ENCODE measurements around the gene CEACAM19. TPM values are rescaled to one million over a fixed set of nuclear protein-coding genes. Genes with fewer than 3 reads are reported as not detected.

The CEACAM19 gene
- total and polyA plus RNA-seq, 10 donors, result 1.0 to 6.8 (median 3.7) TPM

DNA sequence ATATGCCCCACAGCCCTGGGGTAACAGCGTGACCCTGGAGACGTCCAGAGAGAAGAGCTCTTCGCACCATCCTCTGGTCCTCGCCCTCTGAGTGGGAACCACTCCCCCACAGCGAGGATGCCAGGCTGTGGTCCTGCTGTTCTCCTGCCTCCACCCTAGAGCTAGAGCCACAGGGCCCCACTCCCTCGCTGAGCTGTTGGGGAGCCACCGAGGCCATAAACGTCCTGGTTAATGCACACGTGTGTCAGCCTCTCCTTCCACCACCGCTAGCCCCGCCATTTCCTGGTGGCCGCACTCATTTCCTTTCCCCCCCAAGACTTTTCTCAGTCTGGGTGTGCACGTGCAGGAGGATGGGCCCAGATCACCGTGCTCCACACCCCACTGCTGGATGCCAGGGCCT is 39.2 kb downstream of the CEACAM19 start:
- H3K27ac ChIP-seq, result peak overlapping the region in 2 of 8 donors; percentile 1 to 30
- intact Hi-C loops (cut with DNase I; ENCODE audit: low total_unique reads), result no loop called here
- 37 to 51% (median 44%) methylated on average over 10 to 14 of the region's 14 CpGs for WGBS, 5 donors
- H3K4me1 ChIP-seq, result peaks cover 0 to 12% (median 0%) of the 10 kb centered on the region in 6 donors
- H3K27me3 ChIP-seq (replicated peaks in 1 of 7), result no peaks in the 10 kb centered on the region
- peaks cover 0 to 5% (median 0%) of the 10 kb centered on the region in 6 donors for H3K36me3 ChIP-seq
- TF ChIP-seq POLR2A (IDR thresholded peaks at IDR 0.05) (no peak), POLR2AphosphoS5 (IDR thresholded peaks at IDR 0.05) (no peak)
- TF ChIP-seq, protein P1, sequence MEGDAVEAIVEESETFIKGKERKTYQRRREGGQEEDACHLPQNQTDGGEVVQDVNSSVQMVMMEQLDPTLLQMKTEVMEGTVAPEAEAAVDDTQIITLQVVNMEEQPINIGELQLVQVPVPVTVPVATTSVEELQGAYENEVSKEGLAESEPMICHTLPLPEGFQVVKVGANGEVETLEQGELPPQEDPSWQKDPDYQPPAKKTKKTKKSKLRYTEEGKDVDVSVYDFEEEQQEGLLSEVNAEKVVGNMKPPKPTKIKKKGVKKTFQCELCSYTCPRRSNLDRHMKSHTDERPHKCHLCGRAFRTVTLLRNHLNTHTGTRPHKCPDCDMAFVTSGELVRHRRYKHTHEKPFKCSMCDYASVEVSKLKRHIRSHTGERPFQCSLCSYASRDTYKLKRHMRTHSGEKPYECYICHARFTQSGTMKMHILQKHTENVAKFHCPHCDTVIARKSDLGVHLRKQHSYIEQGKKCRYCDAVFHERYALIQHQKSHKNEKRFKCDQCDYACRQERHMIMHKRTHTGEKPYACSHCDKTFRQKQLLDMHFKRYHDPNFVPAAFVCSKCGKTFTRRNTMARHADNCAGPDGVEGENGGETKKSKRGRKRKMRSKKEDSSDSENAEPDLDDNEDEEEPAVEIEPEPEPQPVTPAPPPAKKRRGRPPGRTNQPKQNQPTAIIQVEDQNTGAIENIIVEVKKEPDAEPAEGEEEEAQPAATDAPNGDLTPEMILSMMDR (IDR thresholded peaks at IDR 0.05 in 8 of 11, conservative IDR thresholded peaks at IDR 0.05 in 3 of 11), result no peak
- H3K4me3 ChIP-seq, result no peak overlapping the region
- H3K9me3 ChIP-seq, result peaks cover 0 to 13% (median 11%) of the 10 kb centered on the region in 8 donors
- no peak for DNase-seq

DNA sequence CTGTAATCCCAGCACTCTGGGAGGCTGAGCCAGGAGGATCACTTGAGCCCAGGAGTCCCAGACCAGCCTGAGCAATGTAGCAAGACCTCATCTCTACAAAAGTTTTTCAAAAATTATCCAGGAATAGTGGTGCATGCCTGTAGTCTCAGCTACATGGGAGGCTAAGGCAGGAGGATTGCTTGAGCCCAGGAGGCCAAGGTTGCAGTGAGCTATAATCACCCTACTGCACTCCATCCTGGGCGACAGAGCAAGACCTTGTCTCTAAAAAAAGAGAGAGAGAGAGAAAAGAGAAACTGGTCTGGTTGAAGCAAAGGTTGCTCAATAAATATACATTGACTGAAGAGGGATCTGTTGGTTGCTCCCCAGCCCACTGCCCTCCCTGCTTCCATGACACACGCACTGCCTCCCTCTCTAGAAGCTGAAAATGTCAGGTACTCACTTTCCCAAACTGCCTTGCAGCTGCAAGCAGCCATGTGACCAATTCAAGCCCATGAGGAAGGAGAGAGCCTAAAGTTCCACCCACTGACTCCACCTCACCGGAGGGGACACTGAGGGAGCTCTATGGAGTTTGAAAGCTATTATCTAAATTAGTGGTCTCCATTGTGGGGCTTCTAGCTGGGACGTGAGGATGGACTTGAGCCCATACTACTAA is 41.7 kb downstream of the CEACAM19 start:
- H3K4me3 ChIP-seq, result no peak overlapping the region
- no peak for DNase-seq
- TF ChIP-seq, protein P1 (IDR thresholded peaks at IDR 0.05 in 8 of 11, conservative IDR thresholded peaks at IDR 0.05 in 3 of 11), result no peak
- TF ChIP-seq POLR2A (IDR thresholded peaks at IDR 0.05) (no peak), POLR2AphosphoS5 (IDR thresholded peaks at IDR 0.05) (no peak)
- peaks cover 0 to 5% (median 0%) of the 10 kb centered on the region in 6 donors for H3K36me3 ChIP-seq
- WGBS, 5 donors, result 50 to 77% (median 58%) methylated on average over 4 of the region's 4 CpGs
- intact Hi-C loops (cut with DNase I; ENCODE audit: low total_unique reads), result no loop called here
- no peaks in the 10 kb centered on the region for H3K27me3 ChIP-seq (replicated peaks in 1 of 7)
- peaks cover 0 to 26% (median 6%) of the 10 kb centered on the region in 6 donors for H3K4me1 ChIP-seq
- H3K27ac ChIP-seq, result no peak overlapping the region
- H3K9me3 ChIP-seq, result peaks cover 0 to 18% (median 16%) of the 10 kb centered on the region in 8 donors

DNA sequence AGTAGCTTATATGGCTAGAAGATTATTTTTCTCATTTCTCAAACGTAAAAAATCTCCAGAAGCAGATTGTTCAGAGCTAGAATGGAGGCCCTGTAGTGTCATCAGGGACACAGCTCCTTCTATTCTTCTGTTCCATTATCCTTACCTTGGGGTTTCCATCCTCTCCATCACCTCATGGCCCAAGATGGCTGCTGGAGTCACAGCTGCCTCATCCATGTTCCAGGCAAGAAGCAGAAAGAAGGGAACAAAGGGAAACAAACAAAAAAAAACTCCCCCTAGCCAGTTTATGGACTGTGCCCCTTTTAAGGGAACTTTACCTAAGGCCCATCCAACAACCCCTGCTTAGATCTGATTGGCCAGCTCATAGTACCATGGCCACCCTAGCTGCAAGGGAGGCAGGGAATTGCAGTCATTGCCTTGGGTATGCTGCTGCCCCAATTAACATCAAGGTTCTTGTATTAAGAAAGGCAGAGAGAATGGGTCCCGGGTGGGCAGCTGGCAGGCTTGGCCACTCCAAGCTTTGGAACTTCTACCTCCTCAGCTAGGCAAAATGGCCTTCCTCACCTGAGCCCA is 43.4 kb downstream of the CEACAM19 start:
- 48 to 60% (median 50%) methylated on average over 2 of the region's 2 CpGs for WGBS, 5 donors
- Histone ChIP-seq H3K4me1 (peaks cover 0 to 42% (median 18%) of the 10 kb centered on the region in 6 donors), H3K4me3 (no peak overlapping the region), H3K27me3 (replicated peaks in 1 of 7) (no peaks in the 10 kb centered on the region), H3K27ac (no peak overlapping the region), H3K9me3 (peaks cover 0 to 18% (median 16%) of the 10 kb centered on the region in 8 donors), H3K36me3 (peaks cover 0 to 5% (median 0%) of the 10 kb centered on the region in 6 donors)
- intact Hi-C loops (cut with DNase I; ENCODE audit: low total_unique reads), result no loop called here
- TF ChIP-seq, protein P1 (IDR thresholded peaks at IDR 0.05 in 8 of 11, conservative IDR thresholded peaks at IDR 0.05 in 3 of 11), result no peak
- TF ChIP-seq POLR2AphosphoS5 (IDR thresholded peaks at IDR 0.05) (no peak), POLR2A (IDR thresholded peaks at IDR 0.05) (no peak)
- no peak for DNase-seq

DNA sequence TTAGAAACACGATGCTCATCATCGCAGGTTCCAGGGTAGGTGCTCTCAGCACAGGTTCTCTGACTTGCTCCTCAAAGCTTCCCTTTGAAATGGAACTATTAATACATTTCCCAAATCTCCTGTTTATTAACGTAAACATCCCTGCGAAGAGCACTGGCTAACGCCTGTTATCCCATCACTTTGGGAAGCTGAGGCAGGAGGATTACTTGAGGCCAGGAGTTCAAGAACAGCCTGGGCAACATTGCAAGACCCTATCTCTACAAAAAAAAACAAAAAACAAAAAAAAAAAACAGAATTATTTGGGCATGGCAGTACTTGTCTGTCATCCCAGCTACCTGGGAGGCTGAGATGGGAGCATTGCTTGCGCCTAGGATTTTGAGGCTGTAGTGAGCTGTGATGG is 46.3 kb downstream of the CEACAM19 start:
- Histone ChIP-seq H3K36me3 (peaks cover 0 to 5% (median 0%) of the 10 kb centered on the region in 6 donors), H3K4me1 (peaks cover 12 to 56% (median 37%) of the 10 kb centered on the region in 6 donors), H3K4me3 (peak overlapping the region in 2 of 8 donors; percentile 13 to 38), H3K9me3 (peaks cover 0 to 18% (median 16%) of the 10 kb centered on the region in 8 donors), H3K27me3 (replicated peaks in 1 of 7) (no peaks in the 10 kb centered on the region), H3K27ac (peak overlapping the region; percentile 13 to 90 (median 84))
- TF ChIP-seq POLR2AphosphoS5 (IDR thresholded peaks at IDR 0.05) (no peak), POLR2A (IDR thresholded peaks at IDR 0.05) (no peak)
- TF ChIP-seq, protein P1 (IDR thresholded peaks at IDR 0.05 in 8 of 11, conservative IDR thresholded peaks at IDR 0.05 in 3 of 11), result no peak
- no peak for DNase-seq
- intact Hi-C loops (cut with DNase I; ENCODE audit: low total_unique reads), result no loop called here
- 75 to 93% (median 87%) methylated on average over 6 of the region's 6 CpGs for WGBS, 5 donors

Measured in spleen (tissue), 11 donors.